Subcutaneous adipose tissue (tissue), 4 donors: Measurements from ENCODE around the gene CDH22. TPM values are rescaled to one million over a fixed set of nuclear protein-coding genes. Genes with fewer than 3 reads are reported as not detected.

ENCODE experiments used
- CTCF ChIP-seq: fragments of 450-650 bp; IDR thresholded peaks from one replicate; pipeline ENCODE4 v1.5.1; 2016; ENCODE audit warnings: low read depth, mild to moderate bottlenecking, control low read depth, antibody characterized with exemption, moderate library complexity
- total RNA-seq, 4 donors: library from RNA; depleted of rRNA; stranded (reverse); fragments of >200 nt; gene quantifications; one replicate each; pipeline ENCODE4 v1.1.0, GENCODE V29; 2016

Gene CDH22
- total RNA-seq, 4 donors from 2014 or later, result not detected

- no peak for TF ChIP-seq CTCF
Observed at GRCh38 chr20:46206992-46207549, 101.2 kb downstream of the CDH22 start.

DNA sequence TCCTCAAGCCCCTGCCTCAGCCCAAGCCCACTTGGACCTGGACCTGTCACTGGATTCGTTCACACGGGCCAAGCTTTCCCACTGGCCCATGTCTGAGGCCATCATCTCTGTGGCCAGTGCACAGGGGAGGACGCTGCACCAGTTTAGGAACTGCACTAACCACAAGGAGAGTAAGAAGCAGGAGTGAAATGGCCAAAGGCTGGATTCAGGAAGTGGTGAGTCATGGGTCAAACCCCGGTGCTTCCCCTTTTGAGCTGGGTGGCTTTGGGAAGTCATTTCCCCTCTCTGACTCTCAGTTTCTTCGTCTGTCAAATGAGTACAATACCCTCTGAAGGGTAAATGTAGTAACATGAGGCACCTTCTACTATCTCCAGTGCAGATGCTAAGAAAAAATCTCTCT is 102.3 kb downstream of the CDH22 start:
- TF ChIP-seq CTCF, result no peak

GRCh38 chr20:46205349-46205748 is 102.9 kb downstream of the CDH22 start:
- no peak for TF ChIP-seq CTCF

DNA sequence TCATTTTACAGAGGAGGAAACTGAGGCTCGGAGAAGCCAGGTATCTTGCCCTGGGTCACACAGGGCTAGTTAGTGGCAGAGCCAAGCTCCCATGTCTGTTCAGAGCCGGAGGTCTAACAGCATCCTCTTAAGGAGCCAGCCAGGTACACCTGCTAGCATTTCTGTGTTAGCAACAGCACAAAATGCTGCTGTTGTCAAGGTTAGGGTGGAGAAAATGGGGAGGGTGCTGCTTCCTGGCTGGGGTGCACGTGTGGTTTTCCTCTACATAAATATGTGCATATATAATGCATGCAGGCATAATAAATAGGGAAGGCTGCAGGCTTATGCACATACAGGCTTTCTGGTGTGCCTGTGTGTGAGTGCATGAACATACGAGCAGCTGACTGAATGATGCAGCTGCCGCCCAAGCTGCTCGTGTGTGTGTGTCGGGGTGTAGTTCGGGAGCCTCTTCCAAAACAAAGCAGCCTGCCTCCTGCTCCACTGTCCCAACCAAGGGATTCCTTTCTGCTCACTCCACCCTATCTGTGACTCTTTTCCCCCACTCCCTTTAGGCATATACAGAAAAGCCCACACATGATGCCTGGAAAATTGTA is 103.6 kb downstream of the CDH22 start:
- no peak for TF ChIP-seq CTCF

DNA sequence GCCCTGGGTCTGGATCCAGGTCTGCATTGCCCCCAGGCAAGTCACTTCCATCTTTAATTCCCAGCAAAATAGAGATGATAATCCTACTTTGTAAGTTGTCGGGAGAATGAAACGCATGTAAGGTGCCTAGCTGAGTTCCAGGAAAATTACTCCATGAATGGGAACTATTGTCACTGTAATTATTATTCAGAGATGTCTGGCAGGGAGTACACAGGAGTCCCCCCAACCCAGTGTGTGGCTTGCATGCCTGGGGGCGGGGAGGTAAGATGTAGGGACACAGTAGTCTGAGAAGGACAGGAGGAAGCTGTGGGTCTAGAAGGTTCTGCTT is 104.8 kb downstream of the CDH22 start:
- TF ChIP-seq CTCF, result no peak

- no peak for TF ChIP-seq CTCF
Observed at GRCh38 chr20:46202766-46203509, 105.4 kb downstream of the CDH22 start.
